IMR-90 (cell line): ENCODE results near the gene APOL2.

Source experiments
- BHLHE40 ChIP-seq: fragments of 150-350 bp; IDR thresholded peaks from 2 replicates; pipeline ENCODE4 v1.6.1; 2016; ENCODE audit warnings: mild to moderate bottlenecking, low read depth, low read length
- CEBPB ChIP-seq: IDR thresholded peaks from 2 replicates; pipeline ENCODE4 v1.6.1; 2012; ENCODE audit warnings: low read depth, low read length, improper control_type of control experiment
- CHD1 ChIP-seq: IDR thresholded peaks from 2 replicates; pipeline ENCODE4 v1.6.1; 2012; ENCODE audit warnings: low read depth, low read length, improper control_type of control experiment
- CTCF ChIP-seq: conservative IDR thresholded peaks from 2 replicates; pipeline ENCODE4 v1.5.1; 2012; ENCODE audit warnings: mild to moderate bottlenecking, low read depth, low read length, improper control_type of control experiment
- MAZ ChIP-seq: IDR thresholded peaks from 2 replicates; pipeline ENCODE4 v1.6.1; 2012; ENCODE audit warnings: low read depth, mild to moderate bottlenecking, low read length, improper control_type of control experiment, moderate library complexity, borderline replicate concordance
- MXI1 ChIP-seq: IDR thresholded peaks from 2 replicates; pipeline ENCODE4 v1.6.1; 2012; ENCODE audit warnings: low read depth, mild to moderate bottlenecking, low read length, moderate library complexity, borderline replicate concordance
- POLR2A ChIP-seq: IDR thresholded peaks from 2 replicates; pipeline ENCODE4 v1.6.1; 2012; ENCODE audit warnings: mild to moderate bottlenecking, low read depth, low read length
- RAD21 ChIP-seq: IDR thresholded peaks from 2 replicates; pipeline ENCODE4 v1.6.1; 2012; ENCODE audit warnings: low read length, improper control_type of control experiment
- RCOR1 ChIP-seq: IDR thresholded peaks from 2 replicates; pipeline ENCODE4 v1.6.1; 2012; ENCODE audit warnings: mild to moderate bottlenecking, low read length, improper control_type of control experiment; ENCODE audit not compliant: insufficient replicate concordance
- RFX5 ChIP-seq: IDR thresholded peaks from 2 replicates; pipeline ENCODE4 v1.8.0; 2012; ENCODE audit warnings: low read depth, mild to moderate bottlenecking, low read length, moderate library complexity
- SMC3 ChIP-seq: fragments of 150-350 bp; IDR thresholded peaks from 2 replicates; pipeline ENCODE4 v1.6.1; 2016; ENCODE audit warnings: low read depth, mild to moderate bottlenecking, antibody characterized with exemption, low read length, moderate library complexity
- TF ChIP-seq, protein P1 (sequence below): fragments of 150-350 bp; IDR thresholded peaks from 2 replicates; pipeline ENCODE4 v1.6.1; 2017; ENCODE audit warnings: mild to moderate bottlenecking, antibody characterized with exemption, low read length, low read depth

- no peak for TF ChIP-seq POLR2A
- TF ChIP-seq MAZ = no peak
- no peak for TF ChIP-seq RFX5
- no peak for TF ChIP-seq CTCF
- TF ChIP-seq SMC3 = no peak
- TF ChIP-seq RAD21 = no peak
- no peak for TF ChIP-seq RCOR1
- no peak for TF ChIP-seq CHD1
- no peak for TF ChIP-seq MXI1
- TF ChIP-seq BHLHE40 = no peak
- TF ChIP-seq, protein P1, sequence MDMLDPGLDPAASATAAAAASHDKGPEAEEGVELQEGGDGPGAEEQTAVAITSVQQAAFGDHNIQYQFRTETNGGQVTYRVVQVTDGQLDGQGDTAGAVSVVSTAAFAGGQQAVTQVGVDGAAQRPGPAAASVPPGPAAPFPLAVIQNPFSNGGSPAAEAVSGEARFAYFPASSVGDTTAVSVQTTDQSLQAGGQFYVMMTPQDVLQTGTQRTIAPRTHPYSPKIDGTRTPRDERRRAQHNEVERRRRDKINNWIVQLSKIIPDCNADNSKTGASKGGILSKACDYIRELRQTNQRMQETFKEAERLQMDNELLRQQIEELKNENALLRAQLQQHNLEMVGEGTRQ = no peak
- no peak for TF ChIP-seq CEBPB
These were observed 62.2 kb downstream of the APOL2 start for GRCh38 chr22:36177160-36177559.
